OCI-M1 (cell line): ENCODE data around the gene PC.

Source experiments
- DNase-seq: peaks from one replicate; lab custom pipeline; 2025; lab: John Stamatoyannopoulos, UW

The PC gene

DNA sequence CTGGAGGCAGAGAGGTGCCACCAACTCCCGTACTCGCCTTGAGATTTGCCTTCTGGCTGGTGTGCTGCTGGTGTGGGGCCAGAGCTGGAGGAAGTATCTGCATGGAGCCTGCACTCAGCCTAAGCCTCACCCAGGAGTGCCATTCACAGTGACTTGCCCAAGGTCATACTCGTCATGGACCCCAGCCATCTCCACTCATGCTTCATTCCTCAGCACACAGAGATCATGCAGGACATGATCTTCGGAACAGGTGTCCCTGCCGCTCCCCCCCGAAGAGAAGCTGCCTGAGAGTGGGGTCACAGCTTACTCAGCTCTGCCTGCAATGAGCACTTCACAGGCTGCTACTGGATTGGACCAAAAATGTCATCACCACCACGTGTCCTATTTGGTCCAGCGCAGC lies 49.0 kb downstream of the PC start:
- DNase-seq: no peak

- no peak for DNase-seq
Measured at GRCh38 chr11:66907751-66908630, 50.2 kb downstream of the PC start.

GRCh38 chr11:66906061-66906733 lies 52.0 kb downstream of the PC start:
- DNase-seq: no peak

- DNase-seq: no peak
Measured at GRCh38 chr11:66905631-66906030, 52.6 kb downstream of the PC start.

DNA sequence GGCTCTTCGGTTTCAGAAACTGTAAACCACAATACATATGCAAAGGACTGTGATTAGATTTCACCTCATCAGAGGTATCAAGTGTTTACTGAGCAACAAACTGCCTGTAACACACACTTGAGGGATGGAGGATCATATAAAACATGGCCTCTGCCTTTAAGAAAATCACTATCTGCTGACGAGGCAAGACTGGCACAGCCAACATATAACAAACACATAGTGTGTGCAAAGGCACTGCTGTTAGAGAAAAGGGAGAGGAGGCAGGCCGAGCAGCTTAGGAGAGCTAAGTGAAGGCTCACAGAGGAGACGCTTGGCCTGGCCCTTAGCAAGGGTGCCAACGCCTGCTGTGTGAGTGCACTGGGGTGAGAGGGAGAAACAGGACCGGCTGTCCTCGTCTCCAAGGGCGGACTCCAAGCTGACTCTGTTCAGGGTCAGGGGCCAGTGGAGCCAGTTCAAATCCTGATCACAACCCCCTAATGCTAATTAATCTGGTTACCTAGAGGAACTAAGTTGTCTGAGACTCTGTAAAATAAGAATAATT lies 53.1 kb downstream of the PC start:
- no peak for DNase-seq

DNA sequence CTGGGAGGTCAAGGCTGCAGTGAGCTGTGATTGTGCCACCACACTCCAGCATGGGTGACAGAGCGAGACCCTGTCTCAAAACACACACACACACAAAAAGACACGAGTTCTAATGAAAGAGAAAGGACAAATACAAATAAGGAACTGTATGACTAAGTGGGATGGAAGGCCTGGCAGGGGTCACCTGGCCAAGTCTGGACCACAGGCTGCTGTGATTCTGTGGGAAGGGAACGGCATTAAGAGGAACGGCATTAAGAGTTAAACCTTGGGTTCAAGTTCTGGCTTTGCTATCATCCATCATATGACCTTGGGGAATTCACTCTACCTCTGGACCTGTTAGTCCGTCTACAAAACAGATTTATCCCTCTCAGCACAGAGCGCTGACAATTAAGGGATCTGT lies 53.6 kb downstream of the PC start:
- DNase-seq: no peak

GRCh38 chr11:66904055-66904454 lies 54.1 kb downstream of the PC start:
- no peak for DNase-seq

- DNase-seq: no peak
Measured at GRCh38 chr11:66902486-66903177, 55.6 kb downstream of the PC start.

DNA sequence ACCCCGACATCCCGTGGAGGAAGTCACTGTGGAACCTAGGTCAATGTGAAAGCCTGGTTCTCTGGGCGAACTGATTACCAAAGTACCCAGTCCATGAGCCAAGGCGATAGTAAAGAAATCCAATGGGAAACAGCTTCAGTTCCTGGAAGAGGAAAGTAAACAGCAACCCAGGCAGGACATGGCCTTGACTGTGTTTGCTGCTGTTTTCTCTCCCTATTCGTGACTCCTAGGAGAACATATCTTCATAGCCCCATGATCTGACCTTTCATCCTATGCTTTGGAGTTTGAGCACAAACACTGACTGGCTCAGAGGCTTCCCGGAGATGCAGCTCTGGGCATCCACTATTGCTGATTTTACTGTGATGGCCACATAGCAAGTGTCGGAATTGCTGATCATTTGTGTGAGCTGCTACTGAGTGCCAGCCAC lies 56.2 kb downstream of the PC start:
- no peak for DNase-seq

DNA sequence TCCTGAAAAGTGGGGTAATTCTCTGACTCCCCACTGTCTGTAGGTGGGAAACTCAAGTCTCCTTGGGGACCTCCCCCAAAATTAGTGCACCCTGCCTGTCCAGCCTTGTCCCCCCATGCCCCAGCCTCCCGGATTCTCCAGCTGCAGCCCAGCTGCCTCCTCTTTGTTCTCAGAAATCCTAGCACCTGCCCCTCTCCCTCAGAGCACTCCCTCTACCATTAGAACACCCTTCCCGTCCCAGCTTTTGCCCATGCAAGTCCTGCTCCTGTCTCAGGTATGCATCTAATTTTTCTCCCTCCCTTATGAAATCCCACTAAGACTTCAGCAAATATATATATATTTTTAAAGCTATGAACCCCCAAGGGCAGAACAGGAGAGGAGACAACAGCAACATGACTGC lies 64.0 kb downstream of the PC start:
- DNase-seq: no peak

DNA sequence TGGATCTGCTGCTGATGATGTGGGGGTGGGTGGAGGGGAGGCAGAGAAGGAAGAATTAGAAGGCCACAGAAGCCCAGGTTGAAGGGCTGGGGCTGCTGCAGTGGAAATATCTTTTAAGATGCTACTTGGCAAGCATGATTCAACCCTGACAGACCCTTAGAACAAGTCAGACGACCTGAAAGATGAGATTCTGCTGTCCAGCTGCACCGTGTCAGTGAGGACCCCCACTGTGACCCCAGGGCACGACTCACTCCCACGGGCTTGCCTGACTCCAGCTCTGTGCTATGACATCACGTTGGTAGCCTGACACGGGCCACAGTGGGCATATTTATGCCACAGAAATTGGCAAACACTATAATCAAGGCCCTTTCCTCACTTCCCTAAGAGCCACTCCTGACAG lies 65.3 kb downstream of the PC start:
- no peak for DNase-seq

GRCh38 chr11:66891851-66892660 lies 66.1 kb downstream of the PC start:
- peak; percentile 82 for DNase-seq

GRCh38 chr11:66889960-66890359 lies 68.2 kb downstream of the PC start:
- no peak for DNase-seq

DNA sequence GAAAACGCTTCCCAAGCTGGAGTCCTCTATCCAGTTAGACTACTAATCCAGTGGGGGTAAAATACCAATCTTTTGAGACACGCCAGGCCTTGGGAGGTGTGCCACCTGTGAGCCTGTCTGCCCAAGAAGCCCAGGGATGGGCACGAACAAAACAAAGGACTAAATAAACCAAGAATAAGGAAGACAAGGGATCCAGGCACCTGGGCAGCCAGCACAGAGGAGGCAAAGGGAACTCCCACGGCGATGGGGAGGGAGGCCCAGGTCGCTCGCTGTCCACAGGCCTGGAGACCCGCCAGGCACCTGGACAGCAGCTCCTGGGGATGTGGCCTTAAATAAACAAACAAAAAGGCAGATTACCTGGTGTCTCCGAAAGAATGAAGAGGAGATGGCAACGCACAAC lies 69.9 kb downstream of the PC start:
- DNase-seq: no peak

- DNase-seq: no peak
Measured at GRCh38 chr11:66887526-66887925, 70.7 kb downstream of the PC start.

- no peak for DNase-seq
Measured at GRCh38 chr11:66886671-66887221, 71.4 kb downstream of the PC start.

GRCh38 chr11:66885950-66886440 lies 72.2 kb downstream of the PC start:
- DNase-seq: no peak

DNA sequence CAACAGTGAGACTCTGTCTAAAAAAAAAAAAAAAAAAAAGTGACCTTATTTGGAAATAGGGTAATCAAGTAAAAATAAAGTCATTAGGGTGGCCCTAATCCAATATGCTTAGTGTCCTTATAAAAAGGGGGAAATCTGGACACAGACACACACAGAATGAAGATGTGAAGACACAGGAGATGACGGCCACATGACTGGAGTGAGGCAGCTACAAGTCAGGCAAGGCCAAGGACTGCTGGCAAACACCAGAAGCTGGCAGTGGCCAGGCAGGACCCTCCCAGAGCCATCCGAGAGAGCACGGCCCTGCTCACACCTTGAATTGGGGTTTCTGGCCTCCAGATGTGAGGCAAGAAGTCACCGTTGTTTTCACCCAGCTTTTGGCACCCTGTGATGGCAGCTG lies 72.7 kb downstream of the PC start:
- no peak for DNase-seq

DNA sequence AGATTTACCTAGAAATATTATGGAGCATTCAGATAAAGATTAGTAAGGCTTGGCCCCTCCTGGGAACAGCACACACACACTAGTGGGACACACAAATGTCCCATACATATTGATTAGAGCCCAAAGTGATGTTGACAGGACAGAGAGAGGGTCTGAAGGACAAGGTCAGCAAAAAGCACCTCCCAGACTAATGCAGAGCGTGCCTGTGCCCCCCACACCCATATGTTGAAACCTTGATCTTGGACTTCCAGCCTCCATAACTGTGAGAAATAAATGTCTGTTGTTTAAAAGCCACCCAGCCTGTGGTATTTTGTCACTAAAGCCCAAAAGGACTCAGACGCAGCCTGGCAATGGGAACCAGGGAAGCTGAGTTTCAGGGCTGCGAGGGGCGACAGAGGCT lies 73.7 kb downstream of the PC start:
- DNase-seq: no peak

DNA sequence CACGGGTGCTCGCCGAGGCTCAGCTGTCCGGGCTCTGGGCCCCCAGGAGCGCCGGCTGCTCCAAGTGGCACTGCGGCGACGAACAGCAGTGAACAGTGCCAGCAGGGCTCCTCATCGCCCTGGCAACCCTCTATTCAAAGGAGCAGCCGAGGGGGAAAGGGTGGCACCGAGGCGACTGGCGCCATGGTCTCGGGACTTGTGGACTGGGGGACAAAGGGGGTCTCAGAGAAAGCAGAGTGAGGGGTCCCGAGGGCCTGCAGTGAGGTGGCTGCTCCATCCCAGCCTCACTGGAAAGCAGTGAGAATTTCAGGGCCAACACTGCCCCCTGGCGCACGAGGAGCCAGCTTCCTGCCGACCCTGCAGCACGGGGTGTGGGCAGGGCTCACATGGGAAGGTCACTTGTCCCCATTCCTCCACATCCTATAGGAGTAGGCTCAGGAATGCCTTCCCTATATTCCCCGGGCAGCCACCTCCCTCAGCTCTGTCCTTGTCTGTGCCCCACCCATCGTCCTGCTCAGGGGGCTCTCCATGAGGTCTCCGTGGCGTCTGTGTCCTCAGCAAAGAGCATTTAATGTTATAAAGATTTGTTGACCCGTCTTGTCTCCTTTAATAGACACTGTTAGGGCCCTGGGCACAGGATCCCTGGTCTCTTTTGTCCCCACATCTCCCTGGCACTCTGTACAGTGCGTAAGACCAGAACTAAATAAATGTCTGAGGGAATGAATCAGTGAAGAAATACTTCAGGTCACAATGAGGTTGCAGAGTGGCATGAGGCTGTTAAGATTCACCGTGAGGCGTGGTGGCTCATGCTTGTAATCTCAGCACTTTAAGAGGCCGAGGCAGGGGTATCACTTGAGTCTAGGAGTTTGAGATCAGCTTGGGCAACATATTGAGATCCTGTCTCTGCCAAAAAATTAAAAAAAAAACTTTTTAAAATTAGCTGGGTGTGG lies 74.9 kb downstream of the PC start:
- peak; percentile 76 for DNase-seq
